IMR-90 (cell line): ENCODE measurements around the gene KLHL40. TPM values are rescaled to one million over a fixed set of nuclear protein-coding genes. Genes with fewer than 3 reads are reported as not detected.

Source experiments
- ATAC-seq: fragments of 200-7000 bp; cut with Tn5 transposase; 2 replicates; pipeline ENCODE4 v1.9.1; 2020; ENCODE audit warnings: low read depth, mild to moderate bottlenecking, moderate library complexity
- BruUV-seq: library from RNA; stranded (reverse); fragments of 400-500 nt; replicated peaks from 2 replicates; lab custom pipeline; 2021; lab: Mats Ljungman, UMichigan
- CTCF ChIA-PET: fragments of 300-600 bp; formaldehyde crosslinking; extraction: SDS; loops from one replicate; lab custom pipeline; 2021; ENCODE audit warnings: antibody characterized with exemption; lab: Yijun Ruan, JAX
- POLR2A ChIA-PET: fragments of 300-600 bp; sonication (Branson Sonifier 250); formaldehyde crosslinking; loops from one replicate; lab custom pipeline; 2022; ENCODE audit warnings: antibody characterized with exemption; ENCODE audit not compliant: unreplicated experiment; lab: Charles Lee
- DNase-seq: peaks from one replicate; pipeline ENCODE4 v3.0.0; 2013
- H2AFZ ChIP-seq: replicated peaks from 2 replicates; pipeline ENCODE3; 2013; ENCODE audit warnings: low read length, mild to moderate bottlenecking; ENCODE audit not compliant: poor library complexity
- H2AK5ac ChIP-seq: 2 replicates; pipeline ENCODE4 v1.6.1; 2013; ENCODE audit warnings: low read depth, low read length, inconsistent platforms
- H2AK9ac ChIP-seq: replicated peaks from 2 replicates; pipeline ENCODE3; 2013; ENCODE audit warnings: mild to moderate bottlenecking, low read depth, low read length, moderate library complexity; ENCODE audit not compliant: poor library complexity
- H2BK120ac ChIP-seq: 2 replicates; pipeline ENCODE4 v1.6.1; 2013; ENCODE audit warnings: low read depth, low read length, inconsistent platforms
- H2BK15ac ChIP-seq: 3 replicates; pipeline ENCODE4 v1.6.1; 2013; ENCODE audit warnings: low read depth, low read length, inconsistent platforms
- H2BK20ac ChIP-seq: 2 replicates; pipeline ENCODE4 v1.6.1; 2013; ENCODE audit warnings: low read depth, mild to moderate bottlenecking, inconsistent platforms, low read length, moderate library complexity
- H2BK5ac ChIP-seq: 2 replicates; pipeline ENCODE4 v1.6.1; 2013; ENCODE audit warnings: mild to moderate bottlenecking, low read depth, low read length, inconsistent platforms; ENCODE audit not compliant: poor library complexity, severe bottlenecking
- H3K14ac ChIP-seq: replicated peaks from 2 replicates; pipeline ENCODE4 v1.6.1; 2013; ENCODE audit warnings: low read depth, low read length, inconsistent platforms
- H3K18ac ChIP-seq: 2 replicates; pipeline ENCODE4 v1.6.1; 2013; ENCODE audit warnings: low read depth, low read length, control low read depth
- H3K23ac ChIP-seq: 2 replicates; pipeline ENCODE4 v1.6.1; 2013; ENCODE audit warnings: low read depth, low read length, inconsistent platforms
- H3K27ac ChIP-seq: 2 replicates; pipeline ENCODE4 v1.5.1; 2013; ENCODE audit warnings: mild to moderate bottlenecking, control low read depth, low read length; ENCODE audit not compliant: insufficient read depth
- H3K27me3 ChIP-seq: 2 replicates; pipeline ENCODE4 v1.6.1; 2013; ENCODE audit warnings: low read length; ENCODE audit not compliant: control insufficient read depth, insufficient read depth
- H3K36me3 ChIP-seq: 2 replicates; pipeline ENCODE4 v1.6.1; 2013; ENCODE audit warnings: low read length, mixed read lengths; ENCODE audit not compliant: control insufficient read depth, insufficient read depth
- H3K4ac ChIP-seq: 2 replicates; pipeline ENCODE4 v1.6.1; 2013; ENCODE audit warnings: low read depth, low read length, inconsistent platforms
- H3K4me1 ChIP-seq: 2 replicates; pipeline ENCODE4 v1.6.1; 2013; ENCODE audit warnings: low read length, mixed read lengths; ENCODE audit not compliant: control insufficient read depth, insufficient read depth
- H3K4me2 ChIP-seq: 2 replicates; pipeline ENCODE4 v1.6.1; 2013; ENCODE audit warnings: low read depth, mild to moderate bottlenecking, control low read depth, low read length, moderate library complexity
- H3K4me3 ChIP-seq: 2 replicates; pipeline ENCODE4 v1.5.1; 2013; ENCODE audit warnings: low read depth, mild to moderate bottlenecking, control low read depth, low read length, moderate library complexity; ENCODE audit not compliant: insufficient read depth
- H3K56ac ChIP-seq: 2 replicates; pipeline ENCODE4 v1.6.1; 2013; ENCODE audit warnings: low read length, inconsistent platforms; ENCODE audit not compliant: insufficient read depth; ENCODE audit errors: extremely low read depth
- H3K79me1 ChIP-seq, 2 experiments: 2 replicates each; pipeline ENCODE4 v1.6.1; 2013; ENCODE audit warnings: low read length in 2 of 2, inconsistent platforms in 1 of 2, low read depth in 1 of 2
- H3K9ac ChIP-seq: 2 replicates; pipeline ENCODE4 v1.6.1; 2013; ENCODE audit warnings: low read depth, low read length, control low read depth
- H3K9me1 ChIP-seq: 2 replicates; pipeline ENCODE4 v1.6.1; 2013; ENCODE audit warnings: low read length, inconsistent platforms; ENCODE audit not compliant: insufficient read depth
- H3K9me3 ChIP-seq: 2 replicates; pipeline ENCODE4 v1.6.1; 2013; ENCODE audit warnings: low read length; ENCODE audit not compliant: control insufficient read depth, insufficient read depth
- H4K20me1 ChIP-seq: 2 replicates; pipeline ENCODE4 v1.6.1; 2013; ENCODE audit warnings: low read length, inconsistent platforms; ENCODE audit not compliant: insufficient read depth
- H4K5ac ChIP-seq: 2 replicates; pipeline ENCODE4 v1.6.1; 2013; ENCODE audit warnings: mild to moderate bottlenecking, low read depth, low read length, control low read depth
- H4K8ac ChIP-seq, 2 experiments: 2 replicates each; pipeline ENCODE4 v1.6.1; 2013; ENCODE audit warnings: low read depth in 2 of 2, low read length in 2 of 2, control low read depth in 1 of 2, inconsistent platforms in 1 of 2
- H4K91ac ChIP-seq: 2 replicates; pipeline ENCODE4 v1.6.1; 2013; ENCODE audit warnings: low read depth, low read length, inconsistent platforms; ENCODE audit not compliant: insufficient read depth
- BHLHE40 ChIP-seq: fragments of 150-350 bp; IDR thresholded peaks from 2 replicates; pipeline ENCODE4 v1.6.1; 2016; ENCODE audit warnings: mild to moderate bottlenecking, low read depth, low read length
- CEBPB ChIP-seq: IDR thresholded peaks from 2 replicates; pipeline ENCODE4 v1.6.1; 2012; ENCODE audit warnings: low read depth, low read length, improper control_type of control experiment
- CHD1 ChIP-seq: IDR thresholded peaks from 2 replicates; pipeline ENCODE4 v1.6.1; 2012; ENCODE audit warnings: low read depth, low read length, improper control_type of control experiment
- ELK1 ChIP-seq: fragments of 150-350 bp; IDR thresholded peaks from 2 replicates; pipeline ENCODE4 v1.6.1; 2016; ENCODE audit warnings: low read depth, mild to moderate bottlenecking, low read length, moderate library complexity, borderline replicate concordance
- FOS ChIP-seq: fragments of 150-350 bp; IDR thresholded peaks from 2 replicates; pipeline ENCODE4 v1.6.1; 2016; ENCODE audit warnings: low read depth, low read length
- MAFK ChIP-seq: IDR thresholded peaks from 2 replicates; pipeline ENCODE4 v1.6.1; 2012; ENCODE audit warnings: low read depth, low read length, improper control_type of control experiment
- MAZ ChIP-seq: IDR thresholded peaks from 2 replicates; pipeline ENCODE4 v1.6.1; 2012; ENCODE audit warnings: low read depth, mild to moderate bottlenecking, low read length, improper control_type of control experiment, moderate library complexity, borderline replicate concordance
- MXI1 ChIP-seq: IDR thresholded peaks from 2 replicates; pipeline ENCODE4 v1.6.1; 2012; ENCODE audit warnings: low read depth, mild to moderate bottlenecking, low read length, moderate library complexity, borderline replicate concordance
- NFE2L2 ChIP-seq: fragments of 150-350 bp; IDR thresholded peaks from 2 replicates; pipeline ENCODE4 v1.6.1; 2016; ENCODE audit warnings: low read depth, mild to moderate bottlenecking, low read length
- POLR2A ChIP-seq: IDR thresholded peaks from 2 replicates; pipeline ENCODE4 v1.6.1; 2012; ENCODE audit warnings: mild to moderate bottlenecking, low read depth, low read length
- RAD21 ChIP-seq: IDR thresholded peaks from 2 replicates; pipeline ENCODE4 v1.6.1; 2012; ENCODE audit warnings: low read length, improper control_type of control experiment
- RCOR1 ChIP-seq: IDR thresholded peaks from 2 replicates; pipeline ENCODE4 v1.6.1; 2012; ENCODE audit warnings: mild to moderate bottlenecking, low read length, improper control_type of control experiment; ENCODE audit not compliant: insufficient replicate concordance
- RFX5 ChIP-seq: IDR thresholded peaks from 2 replicates; pipeline ENCODE4 v1.8.0; 2012; ENCODE audit warnings: low read depth, mild to moderate bottlenecking, low read length, moderate library complexity
- SMC3 ChIP-seq: fragments of 150-350 bp; IDR thresholded peaks from 2 replicates; pipeline ENCODE4 v1.6.1; 2016; ENCODE audit warnings: low read depth, mild to moderate bottlenecking, antibody characterized with exemption, low read length, moderate library complexity
- USF2 ChIP-seq: fragments of 150-350 bp; IDR thresholded peaks from 2 replicates; pipeline ENCODE4 v1.6.1; 2017; ENCODE audit warnings: mild to moderate bottlenecking, antibody characterized with exemption, low read length, low read depth
- WGBS, 2 experiments: methylation state at CpG; one replicate each; pipeline versions ENCODE4 v1.1.5 to v1.1.7; 2013; ENCODE audit warnings: missing lambda C conversion rate in 2 of 2; ENCODE audit not compliant: insufficient read length in 1 of 2; ENCODE audit errors: extremely low coverage in 2 of 2; 5-methylcytosine and 5-hydroxymethylcytosine counted together
- dilution Hi-C: fragments of 300-500 bp; cut with HindIII; formaldehyde crosslinking; loops from one replicate; pipeline ENCODE4 v1.14.3; 2018; ENCODE audit warnings: low sequenced_read_pairs; ENCODE audit not compliant: unreplicated experiment
- in situ Hi-C: fragments of 300-500 bp; cut with MboI; formaldehyde crosslinking; loops from 3 replicates; pipeline ENCODE4 v1.14.3; 2019; ENCODE audit warnings: low sequenced_read_pairs, inconsistent platforms, mixed read lengths
- intact Hi-C: fragments of 100-400 bp; cut with micrococcal nuclease; formaldehyde crosslinking; loops from 2 replicates; pipeline ENCODE4 v1.10.0; 2022
- polyA plus RNA-seq, 3 experiments: library from polyadenylated mRNA; depleted of rRNA; stranded (reverse); fragments of >200 nt; gene quantifications; 2 replicates each; pipeline ENCODE4 v1.2.3, GENCODE V29; 2012; ENCODE audit warnings: low replicate concordance in 1 of 3
- total RNA-seq: library from RNA; depleted of rRNA; stranded (reverse); fragments of >200 nt; gene quantifications from 2 replicates; pipeline ENCODE4 v1.2.3, GENCODE V29; 2012
- TF ChIP-seq, protein P1 (sequence below): conservative IDR thresholded peaks from 2 replicates; pipeline ENCODE4 v1.5.1; 2012; ENCODE audit warnings: mild to moderate bottlenecking, low read depth, low read length, improper control_type of control experiment

KLHL40 gene
- total and polyA plus RNA-seq, 2 of the 4 experiments (the other 2 are of a cell fraction) = not detected

GRCh38 chr3:42730706-42731420 is 45.5 kb downstream of the KLHL40 start:
- Histone ChIP-seq H2AK9ac (no peak overlapping the region), H3K56ac (no peak overlapping the region), H3K23ac (no peak overlapping the region), H2AFZ (no peak overlapping the region), H2AK5ac (no peak overlapping the region), H2BK5ac (no peak overlapping the region), H2BK15ac (no peak overlapping the region), H4K8ac (no peak overlapping the region), H3K79me1 (no peaks in the 10 kb centered on the region), H2BK120ac (no peak overlapping the region), H3K14ac (no peak overlapping the region), H3K4me1 (no peaks in the 10 kb centered on the region), H3K4me2 (no peak overlapping the region), H3K9me1 (no peaks in the 10 kb centered on the region), H4K91ac (no peak overlapping the region), H2BK20ac (no peak overlapping the region), H3K36me3 (no peaks in the 10 kb centered on the region), H3K27ac (no peak overlapping the region), H3K27me3 (peaks cover 48% of the 10 kb centered on the region), H3K18ac (no peak overlapping the region), H4K5ac (no peak overlapping the region), H3K9ac (no peak overlapping the region), H3K4me3 (no peak overlapping the region), H3K9me3 (peaks cover 7% of the 10 kb centered on the region), H4K20me1 (no peaks in the 10 kb centered on the region), H3K4ac (no peak overlapping the region)
- no peak for DNase-seq
- no peak for TF ChIP-seq ELK1
- TF ChIP-seq FOS = no peak
- TF ChIP-seq, protein P1, sequence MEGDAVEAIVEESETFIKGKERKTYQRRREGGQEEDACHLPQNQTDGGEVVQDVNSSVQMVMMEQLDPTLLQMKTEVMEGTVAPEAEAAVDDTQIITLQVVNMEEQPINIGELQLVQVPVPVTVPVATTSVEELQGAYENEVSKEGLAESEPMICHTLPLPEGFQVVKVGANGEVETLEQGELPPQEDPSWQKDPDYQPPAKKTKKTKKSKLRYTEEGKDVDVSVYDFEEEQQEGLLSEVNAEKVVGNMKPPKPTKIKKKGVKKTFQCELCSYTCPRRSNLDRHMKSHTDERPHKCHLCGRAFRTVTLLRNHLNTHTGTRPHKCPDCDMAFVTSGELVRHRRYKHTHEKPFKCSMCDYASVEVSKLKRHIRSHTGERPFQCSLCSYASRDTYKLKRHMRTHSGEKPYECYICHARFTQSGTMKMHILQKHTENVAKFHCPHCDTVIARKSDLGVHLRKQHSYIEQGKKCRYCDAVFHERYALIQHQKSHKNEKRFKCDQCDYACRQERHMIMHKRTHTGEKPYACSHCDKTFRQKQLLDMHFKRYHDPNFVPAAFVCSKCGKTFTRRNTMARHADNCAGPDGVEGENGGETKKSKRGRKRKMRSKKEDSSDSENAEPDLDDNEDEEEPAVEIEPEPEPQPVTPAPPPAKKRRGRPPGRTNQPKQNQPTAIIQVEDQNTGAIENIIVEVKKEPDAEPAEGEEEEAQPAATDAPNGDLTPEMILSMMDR = no peak
- TF ChIP-seq MXI1 = no peak
- TF ChIP-seq NFE2L2 = no peak
- no peak for TF ChIP-seq USF2
- no peak for TF ChIP-seq BHLHE40
- no peak for TF ChIP-seq MAZ
- TF ChIP-seq CHD1 = no peak
- TF ChIP-seq RFX5 = no peak
- no peak for TF ChIP-seq CEBPB
- no peak for TF ChIP-seq RCOR1
- TF ChIP-seq MAFK = no peak
- no peak for TF ChIP-seq SMC3
- no peak for TF ChIP-seq POLR2A
- no peak for TF ChIP-seq RAD21
- in situ Hi-C loops (no loop called here), intact Hi-C loops (no loop called here), dilution Hi-C loops (no loop called here)
- ATAC-seq = no peak
- BruUV-seq = no TSS peak
- no CpG with 5 or more reads among the region's 3 CpGs for WGBS, 2 experiments
- ChIA-PET POLR2A (no interaction called here), CTCF (interaction anchor here (0.7 kb wide), 1 partner anchor 25 kb away, joined by 3 read pairs; no protein-coding TSS in a partner anchor)
